Measurements from ENCODE around the gene SULT2B1. TPM values are rescaled to one million over a fixed set of nuclear protein-coding genes. Genes with fewer than 3 reads are reported as not detected.

The SULT2B1 gene
- total and polyA plus RNA-seq, 2 of the 4 experiments (the other 2 are of a cell fraction): 0.09 TPM; not detected in 1

- Histone ChIP-seq H4K91ac (ENCODE audit: insufficient read depth, low read depth, low read length) (no peak within 1 kb of the TSS), H2AFZ (replicated peaks; ENCODE audit: low read length, poor library complexity) (no peak within 1 kb of the TSS), H2AK5ac (ENCODE audit: low read depth, low read length) (no peak within 1 kb of the TSS), H3K18ac (ENCODE audit: low read depth, low read length) (no peak within 1 kb of the TSS), H4K8ac (ENCODE audit: low read depth in 2 of 2, low read length in 2 of 2) (no peak within 1 kb of the TSS; a peak in 1 of 4 replicates), H2BK5ac (ENCODE audit: low read depth, low read length, poor library complexity, severe bottlenecking) (no peak within 1 kb of the TSS), H2AK9ac (replicated peaks; ENCODE audit: low read depth, low read length, poor library complexity) (peak within 1 kb of the TSS; percentile 10), H3K27me3 (ENCODE audit: control insufficient read depth, insufficient read depth, low read length) (no peaks in the 10 kb centered on the region), H2BK20ac (ENCODE audit: low read depth, low read length) (no peak within 1 kb of the TSS), H3K27ac (ENCODE audit: insufficient read depth, low read length) (no peak within 1 kb of the TSS), H3K23ac (ENCODE audit: low read depth, low read length) (no peak within 1 kb of the TSS), H3K56ac (ENCODE audit: extremely low read depth, insufficient read depth, low read length) (no peak within 1 kb of the TSS), H3K9ac (ENCODE audit: low read depth, low read length) (no peak within 1 kb of the TSS), H3K79me1 (ENCODE audit: low read depth in 1 of 2, low read length in 2 of 2) (peaks cover 8 to 39% of the 10 kb centered on the region in 2 experiments; a peak in 3 of 4 replicates), H4K5ac (ENCODE audit: low read depth, low read length) (no peak within 1 kb of the TSS), H3K14ac (replicated peaks; ENCODE audit: low read depth, low read length) (no peak within 1 kb of the TSS), H3K36me3 (ENCODE audit: control insufficient read depth, insufficient read depth, low read length) (peaks cover 28% of the 10 kb centered on the region), H3K4me1 (ENCODE audit: control insufficient read depth, insufficient read depth, low read length) (peaks cover 8% of the 10 kb centered on the region), H4K20me1 (ENCODE audit: insufficient read depth, low read length) (peaks cover 53% of the 10 kb centered on the region), H3K4me3 (ENCODE audit: insufficient read depth, low read depth, low read length) (no peak within 1 kb of the TSS), H2BK120ac (ENCODE audit: low read depth, low read length) (no peak within 1 kb of the TSS), H3K4me2 (ENCODE audit: low read depth, low read length) (no peak within 1 kb of the TSS), H2BK15ac (ENCODE audit: low read depth, low read length) (no peak within 1 kb of the TSS), H3K9me3 (ENCODE audit: control insufficient read depth, insufficient read depth, low read length) (no peaks in the 10 kb centered on the region), H3K4ac (ENCODE audit: low read depth, low read length) (no peak within 1 kb of the TSS), H3K9me1 (ENCODE audit: insufficient read depth, low read length) (no peaks in the 10 kb centered on the region)
- BruUV-seq (replicated peaks): no TSS peak
- TF ChIP-seq MAZ (IDR thresholded peaks at IDR 0.05; ENCODE audit: borderline replicate concordance, low read depth, low read length) (no peak), SMC3 (IDR thresholded peaks at IDR 0.05; ENCODE audit: low read depth, low read length) (no peak), RCOR1 (IDR thresholded peaks at IDR 0.05; ENCODE audit: insufficient replicate concordance, low read length) (no peak), BHLHE40 (IDR thresholded peaks at IDR 0.05; ENCODE audit: low read depth, low read length) (no peak), CEBPB (IDR thresholded peaks at IDR 0.05; ENCODE audit: low read depth, low read length) (no peak), POLR2A (IDR thresholded peaks at IDR 0.05; ENCODE audit: low read depth, low read length) (no peak)
- WGBS, 2 experiments (ENCODE audit: extremely low coverage in 2 of 2, insufficient read length in 1 of 2): 52% methylated on average over 8 of the region's 31 CpGs; no CpG with 5 or more reads in 1 of the 2 experiments
- ChIA-PET CTCF (no interaction called here), POLR2A (ENCODE audit: unreplicated experiment) (no interaction called here)
- ATAC-seq (ENCODE audit: low read depth) (no peak), DNase-seq (no peak)
- intact Hi-C loops (cut with micrococcal nuclease): no loop called here
- dilution Hi-C loops (cut with HindIII; ENCODE audit: low sequenced_read_pairs, unreplicated experiment): no loop called here
- in situ Hi-C loops (cut with MboI; ENCODE audit: low sequenced_read_pairs): no loop called here
These were observed 62.7 kb downstream of the SULT2B1 start, which contains the start of gene FAM83E for GRCh38 chr19:48614436-48615230. Gene FAM83E, minus strand, starts transcription at chr19:48615076. Its CDS starts 1,704 bp downstream, at chr19:48613372.
